Loucy (cell line): Measurements from ENCODE around the gene THOC6.

Experiments used
- CTCF ChIP-seq: fragments of 200-600 bp; sonication (generic); conservative IDR thresholded peaks from 2 replicates; pipeline ENCODE4 v1.5.1; 2014; ENCODE audit warnings: mild to moderate bottlenecking, antibody characterized with exemption, low read length
- EZH2phosphoT487 ChIP-seq: fragments of 200-600 bp; IDR thresholded peaks from 2 replicates; pipeline ENCODE4 v1.6.1; 2018; ENCODE audit warnings: antibody characterized with exemption, mild to moderate bottlenecking, moderate library complexity, borderline replicate concordance

GRCh38 chr16:3062553-3062952, 38.7 kb downstream of the THOC6 start:
- no peak for TF ChIP-seq CTCF
- no peak for TF ChIP-seq EZH2phosphoT487
